Transverse colon (tissue), 4 donors: Measurements from ENCODE around the gene TMPRSS9. TPM values are rescaled to one million over a fixed set of nuclear protein-coding genes. Genes with fewer than 3 reads are reported as not detected.

Experiments used
- DNase-seq: peaks from one replicate; pipeline ENCODE4 v3.0.0-alpha.2; 2019
- H3K27ac ChIP-seq, 4 donors: fragments of 200-600 bp; sonication (generic); 2 replicates each; pipeline ENCODE4 v1.5.1; 2016 to 2018; ENCODE audit warnings: inconsistent platforms in 4 of 4
- H3K27me3 ChIP-seq: fragments of 200-600 bp; sonication (generic); 2 replicates; pipeline ENCODE4 v1.5.1; 2017; ENCODE audit warnings: inconsistent platforms
- H3K36me3 ChIP-seq, 4 donors: fragments of 200-600 bp; sonication (generic); 2 replicates each; pipeline ENCODE4 v1.5.1; 2017 to 2019; ENCODE audit warnings: inconsistent platforms in 4 of 4
- H3K4me1 ChIP-seq, 4 donors: fragments of 200-600 bp; sonication (generic); 2 replicates each; pipeline ENCODE4 v1.5.1; 2017 to 2020; ENCODE audit warnings: inconsistent platforms in 4 of 4
- H3K4me3 ChIP-seq, 4 donors: fragments of 200-600 bp; sonication (generic); 1 replicate in 1 of 4; 2 replicates in 3 of 4; pipeline versions ENCODE4 v1.5.1 to v1.6.1; 2017 to 2019; ENCODE audit warnings: inconsistent platforms in 4 of 4
- H3K9me3 ChIP-seq, 2 donors: fragments of 200-600 bp; sonication (generic); 2 replicates each; pipeline ENCODE4 v1.5.1; 2017 to 2019; ENCODE audit warnings: inconsistent platforms in 2 of 2
- EP300 ChIP-seq: sonication (generic); formaldehyde crosslinking; IDR thresholded peaks from one replicate; pipeline ENCODE4 v1.6.1; 2017; ENCODE audit warnings: antibody characterized with exemption, low read depth
- POLR2A ChIP-seq: fragments of 450-650 bp; IDR thresholded peaks from one replicate; pipeline ENCODE4 v1.6.1; 2016; ENCODE audit warnings: antibody characterized with exemption, mild to moderate bottlenecking, moderate library complexity
- POLR2AphosphoS5 ChIP-seq, 3 donors: sonication (generic); formaldehyde crosslinking; IDR thresholded peaks; one replicate each; pipeline ENCODE4 v1.6.1; 2016; ENCODE audit warnings: antibody characterized with exemption in 3 of 3
- WGBS, 2 donors: methylation state at CpG; one replicate each; pipeline ENCODE4 v1.1.5; 2018; ENCODE audit warnings: low coverage in 1 of 2; 5-methylcytosine and 5-hydroxymethylcytosine counted together
- in situ Hi-C, 4 donors: fragments of 200-750 bp; cut with MboI; loops; one replicate each; pipeline versions ENCODE4 v1.15.0 to v1.15.1; 2017; ENCODE audit warnings: low sequenced_read_pairs in 3 of 4, low pct_ligation_motif_present in 1 of 4, low pct_unique_long_range_greater_than_20kb in 1 of 4
- intact Hi-C: fragments of 100-400 bp; cut with DNase I; formaldehyde crosslinking; loops from one replicate; pipeline ENCODE4 v1.15.1; 2023; ENCODE audit warnings: low total_unique reads
- total RNA-seq, 4 donors: library from RNA; depleted of rRNA; stranded (reverse); fragments of >200 nt; gene quantifications; one replicate each; pipeline ENCODE4 v1.1.0, GENCODE V29; 2016
- TF ChIP-seq, protein P1 (sequence below), 5 experiments: fragments of 200-600 bp in 3 of 5; fragments of 450-650 bp in 2 of 5; sonication (generic) in 3 of 5; IDR thresholded peaks; 1 replicate in 2 of 5; 2 replicates in 3 of 5; pipeline ENCODE4 v1.5.1; 2016 to 2017; ENCODE audit warnings: antibody characterized with exemption in 5 of 5, inconsistent platforms in 3 of 5, mild to moderate bottlenecking in 2 of 5, moderate library complexity in 1 of 5

Gene TMPRSS9
- total RNA-seq, 4 donors from 2014 or later: 0.27 TPM; not detected in 3

DNA sequence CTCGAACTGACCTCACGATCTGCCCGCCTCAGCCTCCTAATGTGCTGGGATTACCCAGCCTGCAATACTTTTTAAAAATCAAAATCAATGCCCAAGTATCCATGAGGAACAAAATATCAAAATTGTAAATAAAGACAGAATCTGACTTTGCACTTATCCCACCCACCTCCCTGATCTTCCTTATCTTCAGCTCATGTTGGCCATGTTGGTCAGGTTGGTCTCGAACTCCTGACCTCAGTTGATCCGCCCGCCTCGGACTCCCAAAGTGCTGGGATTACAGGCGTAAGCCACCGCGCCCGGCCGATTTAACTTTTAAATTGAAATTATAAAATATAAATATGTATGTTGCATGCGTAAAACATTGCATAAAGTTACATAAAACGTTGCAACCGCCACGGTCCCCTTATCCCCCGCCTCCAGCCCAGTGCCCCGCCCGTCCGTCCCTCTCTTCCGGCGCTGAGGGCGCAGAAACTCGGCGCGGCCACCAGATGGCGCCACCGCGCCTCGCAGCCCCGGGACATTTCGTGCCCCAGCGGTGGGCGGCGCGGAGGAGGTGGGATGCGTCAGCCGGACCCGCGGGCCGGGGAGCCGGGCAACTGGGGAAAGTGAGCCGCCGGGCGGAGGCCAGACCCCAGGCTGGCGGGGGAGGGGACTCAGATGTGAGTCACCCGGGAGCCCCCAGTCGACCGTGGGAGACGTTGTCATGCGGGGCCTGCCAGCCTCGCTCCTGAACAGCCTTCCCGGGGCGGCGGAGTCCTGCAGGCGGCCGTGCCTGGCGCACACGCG, 114.4 kb downstream of the TMPRSS9 start:
- no peaks in the 10 kb centered on the region for H3K27me3 ChIP-seq
- intact Hi-C loops: loop anchor here (1.0 kb wide), 1 partner anchor 137 kb away; no protein-coding TSS in a partner anchor
- no peaks in the 10 kb centered on the region for H3K36me3 ChIP-seq
- TF ChIP-seq, protein P1, sequence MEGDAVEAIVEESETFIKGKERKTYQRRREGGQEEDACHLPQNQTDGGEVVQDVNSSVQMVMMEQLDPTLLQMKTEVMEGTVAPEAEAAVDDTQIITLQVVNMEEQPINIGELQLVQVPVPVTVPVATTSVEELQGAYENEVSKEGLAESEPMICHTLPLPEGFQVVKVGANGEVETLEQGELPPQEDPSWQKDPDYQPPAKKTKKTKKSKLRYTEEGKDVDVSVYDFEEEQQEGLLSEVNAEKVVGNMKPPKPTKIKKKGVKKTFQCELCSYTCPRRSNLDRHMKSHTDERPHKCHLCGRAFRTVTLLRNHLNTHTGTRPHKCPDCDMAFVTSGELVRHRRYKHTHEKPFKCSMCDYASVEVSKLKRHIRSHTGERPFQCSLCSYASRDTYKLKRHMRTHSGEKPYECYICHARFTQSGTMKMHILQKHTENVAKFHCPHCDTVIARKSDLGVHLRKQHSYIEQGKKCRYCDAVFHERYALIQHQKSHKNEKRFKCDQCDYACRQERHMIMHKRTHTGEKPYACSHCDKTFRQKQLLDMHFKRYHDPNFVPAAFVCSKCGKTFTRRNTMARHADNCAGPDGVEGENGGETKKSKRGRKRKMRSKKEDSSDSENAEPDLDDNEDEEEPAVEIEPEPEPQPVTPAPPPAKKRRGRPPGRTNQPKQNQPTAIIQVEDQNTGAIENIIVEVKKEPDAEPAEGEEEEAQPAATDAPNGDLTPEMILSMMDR (IDR thresholded peaks at IDR 0.05): peak; percentile 97 to 99 (median 98)
- TF ChIP-seq POLR2AphosphoS5 (IDR thresholded peaks at IDR 0.05): peak; percentile 53 to 60 (median 60)
- no peak for TF ChIP-seq POLR2A
- peak; percentile 39 for TF ChIP-seq EP300
- peak; percentile 86 for DNase-seq
- in situ Hi-C loops: loop anchor here in 3 of 4 donors (5.0 to 10.0 kb wide), 3 partner anchors 138 to 143 kb away; no protein-coding TSS in a partner anchor
- H3K9me3 ChIP-seq: no peaks in the 10 kb centered on the region
- peak overlapping the region; percentile 36 to 95 (median 72) for H3K4me3 ChIP-seq
- peak overlapping the region; percentile 91 to 96 (median 93) for H3K27ac ChIP-seq
- peaks cover 10 to 42% (median 35%) of the 10 kb centered on the region in 4 donors for H3K4me1 ChIP-seq
- WGBS, 2 donors: 7 to 24% methylated on average over 14 to 41 of the region's 60 CpGs

DNA sequence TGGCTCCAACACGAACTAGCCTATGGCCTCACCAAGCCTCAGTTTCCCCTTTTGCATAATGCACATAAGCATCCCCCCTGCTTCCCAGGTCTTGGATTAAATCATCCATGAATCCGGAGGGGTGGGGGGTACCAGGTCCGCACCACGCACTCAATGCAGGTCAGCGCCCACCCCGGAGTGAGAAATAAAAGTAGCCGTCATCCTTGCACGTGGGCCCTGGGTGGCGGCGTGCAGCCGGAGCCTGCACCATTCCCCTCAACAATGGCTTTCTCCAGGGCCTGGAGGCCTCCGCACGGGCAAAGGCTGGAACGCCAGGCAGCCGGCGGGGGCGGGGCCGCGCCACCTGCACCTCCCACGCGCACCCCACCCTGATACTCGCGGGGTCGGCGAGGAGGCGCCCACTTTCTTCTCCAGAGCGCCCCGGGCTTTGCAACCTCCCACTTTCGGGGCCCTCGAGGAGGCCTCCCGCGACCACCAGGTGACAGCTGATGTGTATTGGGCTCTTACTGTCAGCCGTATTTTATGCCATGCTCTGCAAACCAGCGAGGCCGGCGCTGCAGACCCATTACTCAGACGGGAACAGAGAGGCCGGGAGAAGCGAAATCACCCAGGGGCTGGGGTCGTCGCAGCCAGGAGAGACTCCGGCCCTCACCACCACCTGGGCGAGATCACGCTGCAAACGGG, 115.1 kb downstream of the TMPRSS9 start:
- H3K4me1 ChIP-seq: peaks cover 10 to 43% (median 36%) of the 10 kb centered on the region in 4 donors
- H3K36me3 ChIP-seq: no peaks in the 10 kb centered on the region
- intact Hi-C loops: no loop called here
- WGBS, 2 donors: 0% methylated on average over 38 of the region's 45 CpGs; no CpG with 5 or more reads in 1 of the 2 donors
- peak overlapping the region; percentile 36 to 95 (median 72) for H3K4me3 ChIP-seq
- H3K9me3 ChIP-seq: no peaks in the 10 kb centered on the region
- TF ChIP-seq, protein P1 (IDR thresholded peaks at IDR 0.05): no peak
- no peak for TF ChIP-seq POLR2A
- TF ChIP-seq EP300: no peak
- no peak for TF ChIP-seq POLR2AphosphoS5 (IDR thresholded peaks at IDR 0.05)
- in situ Hi-C loops: loop anchor here in 1 of 4 donors (10.0 kb wide), 1 partner anchor 140 kb away; no protein-coding TSS in a partner anchor
- H3K27ac ChIP-seq: peak overlapping the region; percentile 91 to 96 (median 93)
- DNase-seq: peak; percentile 65
- no peaks in the 10 kb centered on the region for H3K27me3 ChIP-seq

Other genes starting within 250 kb of the TMPRSS9 start
- gene AP3D1, start 208.7 kb upstream of the TMPRSS9 start, total RNA-seq: 100 to 1,000 TPM; 101 to 189 (median 152) TPM
- 100 to 1,000 TPM in 1 of 4 donors, 10 to 100 TPM in 3; 27.3 to 122 (median 47.0) TPM for gene DOT1L, start 196.3 kb upstream of the TMPRSS9 start, total RNA-seq
- 100 to 1,000 TPM; 184 to 332 (median 254) TPM for gene PLEKHJ1, start 123.9 kb upstream of the TMPRSS9 start, total RNA-seq
- 10 to 100 TPM; 35.8 to 54.6 (median 41.6) TPM for gene SF3A2, start 123.4 kb upstream of the TMPRSS9 start, total RNA-seq
- 1 to 10 TPM in 2 of 4 donors, not detected in 2; 1.1 to 3.5 TPM for gene AMH, start 110.9 kb upstream of the TMPRSS9 start, total RNA-seq
- gene JSRP1, start 103.8 kb upstream of the TMPRSS9 start, total RNA-seq: 1 to 10 TPM in 1 of 4 donors, not detected in 3; 5.6 TPM
- 1 to 10 TPM in 2 of 4 donors, under 1 TPM in 1, not detected in 1; 0.27 to 1.1 (median 1.1) TPM for gene PEAK3, start 78.1 kb upstream of the TMPRSS9 start, total RNA-seq
- gene LINGO3, start 52.1 kb upstream of the TMPRSS9 start, total RNA-seq: 1 to 10 TPM in 1 of 4 donors, under 1 TPM in 2, not detected in 1; 0.27 to 1.5 (median 0.64) TPM
- 100 to 1,000 TPM in 3 of 4 donors, 10 to 100 TPM in 1; 62.9 to 151 (median 132) TPM for gene LSM7, start 31.7 kb upstream of the TMPRSS9 start, total RNA-seq
- gene SPPL2B, start 31.6 kb upstream of the TMPRSS9 start, total RNA-seq: 100 to 1,000 TPM; 149 to 367 (median 242) TPM
- 10 to 100 TPM; 10.8 to 54.9 (median 30.8) TPM for gene TIMM13, start 67.3 kb downstream of the TMPRSS9 start, total RNA-seq
- gene LMNB2, start 96.7 kb downstream of the TMPRSS9 start, total RNA-seq: 10 to 100 TPM; 10.8 to 23.9 (median 17.8) TPM
- 100 to 1,000 TPM in 3 of 4 donors, 10 to 100 TPM in 1; 59.0 to 280 (median 167) TPM for gene GADD45B, start 115.9 kb downstream of the TMPRSS9 start, total RNA-seq